ENCODE measurements around the gene UACA.
A peak's percentile ranks its signal among the peaks of the same experiment; 100 is the strongest.

UACA gene

DNA sequence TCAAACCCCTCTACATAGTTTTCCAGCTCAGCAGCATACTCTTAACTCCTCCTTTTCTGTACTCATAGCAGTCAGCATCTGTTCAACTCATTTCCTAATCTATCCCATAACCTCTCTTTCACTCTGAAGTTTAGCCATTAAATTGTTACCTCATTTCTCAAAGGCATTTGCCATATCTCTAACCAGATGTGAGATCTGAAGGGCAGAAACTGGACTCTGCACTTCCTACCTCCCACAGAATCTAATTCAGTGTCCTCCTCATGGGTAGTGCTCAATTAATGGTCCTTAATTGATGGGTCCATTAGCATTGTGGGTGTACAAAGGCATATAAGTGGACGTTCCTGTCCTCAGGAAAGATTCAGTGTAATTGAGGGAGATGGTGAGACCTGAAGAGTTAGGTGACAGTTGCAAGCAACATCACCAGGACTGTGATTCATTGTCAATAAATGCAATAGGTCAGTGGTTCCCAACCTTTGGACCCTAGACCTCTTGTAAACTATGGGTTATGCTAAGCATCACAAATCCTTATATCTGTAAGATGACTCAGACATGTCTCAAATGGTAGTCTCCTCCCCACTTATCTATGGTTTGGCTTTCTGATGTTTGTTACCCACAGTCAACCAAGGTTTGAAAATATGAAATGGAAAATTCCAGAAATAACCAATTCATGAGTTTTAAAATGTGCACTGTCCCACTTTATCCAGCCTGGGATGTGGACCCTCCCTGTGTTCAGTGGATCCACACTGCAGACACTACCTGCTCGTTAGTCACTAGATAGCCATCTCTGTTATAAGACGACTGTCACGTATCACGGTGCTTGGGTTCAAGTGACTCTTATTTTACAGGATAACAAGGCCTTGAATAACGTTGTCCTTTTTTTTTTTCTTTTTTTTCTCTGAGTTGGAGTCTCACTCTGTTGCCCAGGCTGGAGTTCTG, 25.0 kb upstream of the UACA start:
- DNase-seq (ENCODE audit: low read depth) = no peak

DNA sequence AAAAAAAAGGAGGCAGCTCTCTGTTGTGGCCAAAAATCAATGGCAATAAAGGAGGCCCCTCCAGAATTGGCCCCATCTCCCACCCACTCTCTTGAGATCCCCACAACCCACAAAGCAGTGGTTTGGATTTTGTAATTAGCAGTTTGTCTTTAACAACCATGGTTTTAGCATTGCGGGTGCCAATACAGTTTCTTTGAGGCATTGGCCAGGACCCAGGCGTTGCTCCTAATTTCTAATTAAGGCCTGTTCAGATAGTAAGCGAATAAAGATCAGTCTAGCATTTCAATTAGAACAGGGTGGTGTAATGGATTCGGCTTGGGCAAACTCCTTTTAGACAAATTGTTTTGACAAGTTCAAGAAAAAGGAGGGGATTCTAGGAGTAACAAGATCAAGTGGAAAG, 23.6 kb upstream of the UACA start:
- DNase-seq (ENCODE audit: low read depth) = no peak

DNA sequence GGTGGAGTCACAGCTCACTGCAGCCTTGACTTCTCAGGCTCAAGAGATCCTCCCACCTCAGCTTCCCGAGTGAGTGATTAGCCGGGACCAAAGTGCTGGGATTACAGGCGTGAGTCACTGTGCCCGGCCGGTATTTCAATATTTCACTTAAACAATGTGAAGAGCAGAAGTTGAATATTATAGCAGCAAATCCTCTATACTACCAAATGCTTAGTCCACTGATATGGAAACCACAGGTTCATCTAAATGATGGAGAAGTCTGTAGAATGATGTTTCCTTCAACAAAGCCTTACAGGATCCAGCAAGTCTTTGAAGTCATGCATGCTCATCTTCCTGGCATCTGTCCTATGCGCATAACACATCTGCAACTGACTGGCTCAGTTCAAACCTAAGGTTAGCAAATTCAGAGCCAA, 20.3 kb upstream of the UACA start:
- no peak for DNase-seq (ENCODE audit: low read depth)

DNA sequence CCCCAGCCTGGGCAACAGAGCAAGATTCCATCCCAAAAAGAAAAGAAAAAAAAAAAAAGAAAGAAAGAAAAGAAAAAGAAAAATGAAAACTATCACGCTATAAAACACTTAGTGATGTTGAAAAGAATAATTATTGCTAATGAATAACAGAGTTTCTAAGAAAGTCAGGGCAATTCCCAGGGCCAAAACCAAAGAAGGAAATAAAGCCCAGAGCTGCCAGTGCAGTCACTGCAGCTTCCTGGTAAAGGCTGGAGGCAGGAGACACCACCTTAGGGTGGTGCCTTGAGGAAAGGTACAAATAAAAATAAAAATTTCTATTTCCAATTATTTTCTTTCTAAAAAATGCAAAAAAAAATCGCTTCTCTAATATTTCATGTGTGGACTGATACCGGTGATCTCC, 19.7 kb upstream of the UACA start:
- no peak for DNase-seq (ENCODE audit: low read depth)

DNA sequence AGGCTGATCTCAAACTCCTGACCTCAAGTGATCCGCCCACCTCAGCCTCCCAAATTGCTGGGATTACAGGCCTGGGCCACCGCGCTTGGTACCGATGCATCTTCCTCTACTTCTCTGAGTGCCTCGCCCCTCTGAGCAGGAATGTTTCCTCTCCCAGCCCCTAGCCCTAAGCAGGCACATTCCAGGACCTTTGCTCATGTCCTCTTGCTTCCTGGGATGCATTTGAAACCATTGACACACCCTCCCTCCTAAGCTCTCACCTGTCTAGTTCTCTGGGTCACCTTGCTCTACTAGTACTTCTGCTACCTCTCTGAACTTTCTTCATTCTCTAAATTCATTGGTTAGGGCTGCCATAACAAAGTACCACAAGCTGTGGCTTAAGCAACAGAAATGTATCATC, 17.9 kb upstream of the UACA start:
- no peak for DNase-seq (ENCODE audit: low read depth)

DNA sequence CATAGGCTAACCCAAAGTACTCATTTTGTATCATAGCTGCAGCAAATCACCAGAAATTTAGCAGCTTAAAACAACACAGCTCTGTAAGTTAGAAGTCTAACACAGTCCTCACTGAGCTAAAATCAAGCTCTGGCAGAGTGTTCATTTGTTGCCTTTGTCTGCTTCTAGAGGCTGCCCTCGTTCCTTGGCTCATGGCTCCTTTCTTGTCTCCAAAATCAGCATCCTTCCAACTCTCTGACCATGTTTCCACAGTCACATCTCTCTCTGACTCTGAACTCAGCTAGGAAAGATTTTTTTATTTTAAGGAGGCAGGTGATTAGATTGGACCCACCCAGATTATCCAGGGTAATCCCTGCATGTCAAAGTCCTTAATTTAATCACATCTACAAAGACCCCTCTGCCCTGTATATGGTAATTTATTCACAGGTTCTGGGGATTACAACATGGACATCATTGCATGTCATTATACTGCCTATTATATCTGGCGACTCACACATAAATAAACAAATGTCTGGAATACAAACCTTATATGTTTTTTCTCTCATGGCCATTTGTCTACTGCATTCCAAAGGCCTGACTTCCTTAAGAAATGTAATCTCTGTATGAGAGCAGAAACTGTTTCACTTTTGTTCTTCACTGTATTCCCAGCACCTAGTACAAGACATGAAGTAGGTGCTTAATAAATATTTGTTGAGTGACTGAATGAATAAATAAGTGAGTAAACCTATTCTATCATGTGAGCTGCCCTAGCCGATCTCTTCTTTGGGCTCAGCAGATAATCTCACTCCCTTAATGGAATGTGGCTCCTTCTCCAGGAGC, 15.1 kb upstream of the UACA start:
- no peak for DNase-seq (ENCODE audit: low read depth)

DNA sequence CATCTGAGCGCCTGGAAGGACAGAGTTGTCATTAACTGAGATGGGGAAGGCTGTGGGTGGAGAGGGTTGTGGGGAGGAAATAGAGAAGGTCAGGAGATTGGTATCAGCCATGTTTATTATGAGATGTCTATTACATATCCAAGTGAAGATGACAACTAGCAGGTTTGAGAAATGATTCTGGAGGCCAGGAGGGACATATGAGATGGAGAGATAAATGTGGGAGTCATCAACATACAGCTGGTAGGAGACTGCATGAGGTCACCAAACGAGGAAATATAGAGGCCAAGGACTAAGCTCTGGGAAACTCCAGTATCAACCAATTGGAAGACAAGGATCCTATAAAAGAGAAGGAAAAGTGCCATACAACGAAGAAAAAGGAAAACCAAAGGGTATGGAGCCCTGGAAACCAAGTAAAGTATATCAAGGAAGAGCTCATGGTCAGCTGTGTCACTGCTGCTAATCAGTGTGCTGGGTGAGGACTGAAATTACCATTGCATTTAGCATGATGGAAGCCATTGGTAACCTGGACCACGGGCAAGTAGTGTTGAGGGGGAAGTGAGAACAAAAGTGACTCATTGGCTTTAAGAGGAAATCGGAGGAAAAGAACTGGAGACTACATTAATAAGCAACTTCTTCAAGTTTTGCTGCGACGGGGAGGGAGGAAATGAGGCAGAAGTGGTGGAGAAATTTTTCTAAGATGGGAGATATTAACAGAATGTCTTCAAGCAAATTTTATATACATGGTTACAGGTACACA, 14.0 kb upstream of the UACA start:
- DNase-seq (ENCODE audit: low read depth) = no peak

DNA sequence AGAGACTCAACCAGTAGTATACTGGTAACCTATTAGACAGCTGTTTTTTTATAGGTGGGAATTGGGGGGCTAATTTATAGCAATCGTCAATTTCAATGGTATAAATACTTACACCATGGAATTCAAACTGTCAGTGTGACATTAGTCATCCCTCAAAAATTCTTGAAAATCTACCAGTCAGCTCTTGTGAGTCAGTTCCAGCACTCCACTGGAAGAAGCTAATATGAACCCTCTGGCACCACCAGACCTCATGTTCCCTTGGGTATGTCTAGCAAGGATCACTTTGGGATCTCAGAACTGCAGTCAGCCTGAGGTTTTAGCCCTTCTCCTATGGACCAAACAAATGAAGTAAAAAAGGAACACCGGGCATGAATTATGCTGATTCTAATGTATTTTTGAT, 11.8 kb upstream of the UACA start:
- no peak for DNase-seq (ENCODE audit: low read depth)

DNA sequence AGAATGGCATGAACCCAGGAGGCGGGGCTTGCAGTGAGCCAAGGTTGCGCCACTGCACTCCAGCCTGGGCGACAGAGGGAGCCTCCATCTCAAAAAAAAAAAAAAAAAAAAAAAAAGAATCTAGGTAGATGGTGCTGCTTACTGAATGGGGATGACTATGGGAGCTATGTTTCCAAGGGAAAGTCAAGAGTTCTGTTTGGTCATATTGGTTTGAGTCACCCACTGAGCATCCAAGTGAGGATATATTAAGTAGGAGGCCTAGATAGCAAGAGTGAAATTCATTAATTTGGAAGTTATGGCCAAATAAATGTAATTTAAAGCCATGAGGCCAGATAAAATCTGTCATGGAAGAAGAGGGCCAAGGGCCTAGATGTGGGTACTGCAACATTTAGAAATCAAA, 9.0 kb upstream of the UACA start:
- DNase-seq (ENCODE audit: low read depth) = no peak

DNA sequence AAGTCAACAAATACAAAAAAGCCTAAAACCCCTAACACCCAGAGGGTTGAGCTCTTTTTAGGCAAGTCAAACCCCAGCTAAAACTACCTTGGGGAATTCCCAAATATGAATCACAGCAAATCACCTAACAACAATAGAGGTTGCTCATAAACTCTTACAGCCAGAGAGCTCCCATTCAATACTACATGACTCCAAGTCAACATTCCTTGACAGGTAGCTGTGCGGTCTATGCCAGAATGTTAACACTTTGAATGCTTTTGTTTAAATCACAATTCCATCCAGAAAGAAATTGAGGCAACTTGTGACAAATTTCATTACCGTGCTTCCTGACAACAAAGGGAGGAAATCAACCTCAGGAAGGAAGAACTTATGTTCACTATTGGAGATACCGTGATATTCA, 7.5 kb upstream of the UACA start:
- no peak for DNase-seq (ENCODE audit: low read depth)

DNA sequence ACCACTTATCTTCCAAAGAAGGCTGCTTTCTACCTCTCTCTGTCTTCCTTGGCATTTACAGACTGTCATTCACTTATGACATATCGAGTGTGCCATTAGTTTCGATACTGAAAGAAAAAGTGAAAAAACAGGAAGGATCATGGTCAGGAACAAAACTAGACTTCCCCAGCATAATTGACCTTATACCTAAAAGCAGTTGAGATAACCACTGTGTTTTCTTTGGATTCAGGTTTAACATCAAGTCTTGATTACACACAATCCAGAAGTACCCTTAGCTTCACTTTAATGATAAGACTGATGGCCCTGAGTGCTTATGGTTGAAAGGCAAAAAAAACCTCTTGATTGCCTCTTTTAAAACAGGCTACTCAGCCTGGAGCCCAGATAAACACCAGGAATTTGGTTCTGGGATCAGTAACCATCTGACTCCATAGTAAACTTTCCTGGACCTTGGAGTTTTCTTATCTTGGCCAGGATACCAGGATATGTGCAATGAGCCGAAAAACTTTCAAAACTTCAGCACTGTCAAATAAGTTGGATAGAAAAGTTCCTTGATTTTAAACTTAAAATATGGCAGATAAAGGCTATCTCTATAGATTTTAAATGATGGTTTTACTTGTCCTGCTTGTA, 5.0 kb upstream of the UACA start:
- DNase-seq (ENCODE audit: low read depth) = no peak

DNA sequence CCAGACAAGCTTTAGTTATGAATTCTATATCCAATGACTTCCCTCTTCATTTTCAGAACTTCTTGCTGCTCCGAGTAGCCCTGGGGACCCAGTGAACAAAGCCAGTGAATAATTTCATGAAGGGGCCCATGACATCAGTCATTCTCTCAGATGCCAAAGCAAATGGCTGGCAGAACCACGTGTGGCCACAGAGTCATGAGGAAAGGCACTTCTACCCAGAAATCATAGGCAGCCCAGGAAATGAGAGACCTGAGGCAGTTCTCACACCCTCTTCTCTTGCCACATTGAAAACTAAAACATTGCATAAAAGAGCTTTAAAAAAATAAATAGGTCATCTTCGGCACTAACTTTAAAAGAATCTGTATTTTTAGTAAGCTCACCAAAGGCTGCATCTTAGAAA, 4.3 kb upstream of the UACA start:
- no peak for DNase-seq (ENCODE audit: low read depth)

DNA sequence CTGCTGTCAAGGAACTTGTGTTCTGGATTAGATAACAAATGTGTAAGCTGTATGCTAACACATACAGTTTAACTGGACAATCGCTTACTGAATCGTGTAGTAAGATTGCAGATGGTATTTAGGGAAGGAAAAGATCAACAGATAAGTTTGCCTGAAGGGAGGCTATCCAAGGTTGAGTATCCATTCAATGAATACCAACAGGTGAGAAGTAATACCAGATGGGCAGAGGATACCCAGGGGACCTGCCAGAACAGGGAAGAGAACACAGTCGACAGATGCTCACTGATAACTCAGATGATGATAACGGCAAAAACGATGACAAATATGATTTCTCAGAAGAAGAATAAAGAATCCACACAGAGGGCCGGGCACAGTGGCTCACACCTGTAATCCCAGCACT, 3.2 kb upstream of the UACA start:
- no peak for DNase-seq (ENCODE audit: low read depth)

DNA sequence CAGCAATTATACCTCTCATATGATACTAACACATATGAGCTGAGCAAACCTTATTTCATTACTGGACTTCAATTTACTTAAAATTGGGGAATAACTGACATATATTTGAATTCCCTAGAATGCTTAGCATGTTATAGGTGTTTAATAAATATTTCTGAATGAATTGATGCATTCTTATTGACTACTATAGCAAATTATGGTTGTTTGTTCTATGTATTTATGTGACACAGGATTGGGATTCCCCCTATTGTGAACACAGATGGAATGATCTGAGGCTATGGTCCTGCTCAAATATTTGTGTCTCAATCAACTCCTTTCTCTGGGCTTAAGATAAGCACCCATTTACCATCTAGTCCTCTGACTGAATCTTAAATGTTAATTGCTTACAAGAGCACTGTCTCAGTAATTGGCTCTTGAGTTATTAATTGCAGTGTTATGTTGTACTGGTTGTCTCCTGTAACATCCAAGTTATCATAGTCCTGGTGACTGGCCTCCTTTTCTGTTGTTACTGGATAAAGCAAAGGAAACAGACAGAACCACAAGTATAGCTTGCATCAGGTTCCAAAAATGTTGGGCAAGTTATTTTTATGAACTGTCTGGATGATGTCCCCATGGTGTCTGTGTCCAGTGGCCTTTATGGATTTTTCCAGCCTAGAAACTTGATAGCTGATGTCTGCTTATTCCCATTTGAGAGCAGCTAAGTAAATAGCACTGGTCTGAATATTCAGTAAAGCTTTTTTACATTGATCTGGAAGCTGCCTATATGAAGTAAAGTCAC, 2.3 kb upstream of the UACA start:
- no peak for DNase-seq (ENCODE audit: low read depth)

DNA sequence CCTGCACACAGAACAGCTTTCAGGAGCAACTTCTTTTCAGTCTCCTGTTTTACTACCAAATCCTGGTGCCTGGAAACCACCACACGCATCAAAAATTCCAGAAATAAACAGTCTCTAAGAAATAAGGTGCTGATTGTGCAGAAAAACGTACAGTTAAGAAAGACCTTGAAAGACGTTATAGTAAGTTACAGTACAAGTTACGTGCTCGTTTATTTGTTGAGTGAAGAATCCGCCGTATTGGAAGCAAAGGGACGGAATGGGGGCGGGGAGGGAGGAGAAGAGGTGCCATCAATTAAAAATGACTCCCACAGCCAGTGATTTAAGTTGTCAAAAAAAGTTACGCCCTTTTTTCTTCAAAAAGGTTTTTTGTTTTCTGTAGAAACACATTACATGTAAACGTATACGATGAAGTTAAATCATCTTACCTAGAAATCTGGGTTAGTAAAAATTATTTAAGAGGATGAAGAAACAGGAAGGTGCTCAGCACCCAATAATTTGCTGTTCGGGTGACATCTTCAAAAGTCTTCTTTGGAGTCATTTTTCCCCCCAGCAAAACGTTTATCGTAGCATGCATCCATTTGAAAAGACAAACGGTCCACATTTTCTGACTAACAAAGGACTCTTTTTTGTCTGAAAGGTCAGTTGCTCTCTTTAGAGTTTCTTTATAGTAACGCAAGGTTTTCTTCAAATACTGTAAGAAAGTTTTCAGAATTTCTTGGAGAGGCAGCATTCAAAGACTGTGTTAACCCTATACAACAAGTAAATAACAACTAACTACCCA, 782 bp upstream of the UACA start:
- no peak for DNase-seq (ENCODE audit: low read depth)

DNA sequence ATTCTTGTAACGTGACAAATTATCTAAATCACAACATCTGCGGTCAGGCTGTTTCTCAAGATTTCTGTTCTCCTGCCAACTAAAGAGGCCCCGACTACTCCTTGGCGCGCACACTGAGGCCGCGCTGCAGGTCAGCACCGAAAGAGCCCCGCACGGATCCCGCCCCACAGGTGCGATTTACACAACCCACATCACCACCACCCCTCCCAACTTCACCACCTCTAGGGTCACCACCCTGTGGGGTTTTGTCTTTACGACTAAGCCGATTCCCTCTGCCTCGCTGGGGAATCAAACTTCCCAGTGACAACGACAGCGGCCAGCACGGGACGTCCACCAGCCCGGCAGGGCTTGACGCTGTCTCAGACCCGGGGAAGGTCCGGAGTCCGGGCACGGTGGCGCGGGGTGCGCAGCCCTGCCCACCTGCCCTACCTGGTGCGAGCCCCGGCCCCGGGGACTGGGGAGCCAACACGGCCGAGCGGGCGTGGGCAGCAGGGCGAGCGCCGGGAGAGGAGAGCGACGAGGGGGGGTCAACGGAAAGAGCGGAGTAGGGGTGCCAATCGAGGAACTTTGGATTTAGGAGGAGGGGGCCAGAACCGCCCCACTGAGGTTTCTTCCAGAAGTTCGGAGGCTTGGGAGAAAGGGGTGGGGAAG, 764 bp downstream of the UACA start:
- DNase-seq (ENCODE audit: low read depth) = peak; percentile 2

DNA sequence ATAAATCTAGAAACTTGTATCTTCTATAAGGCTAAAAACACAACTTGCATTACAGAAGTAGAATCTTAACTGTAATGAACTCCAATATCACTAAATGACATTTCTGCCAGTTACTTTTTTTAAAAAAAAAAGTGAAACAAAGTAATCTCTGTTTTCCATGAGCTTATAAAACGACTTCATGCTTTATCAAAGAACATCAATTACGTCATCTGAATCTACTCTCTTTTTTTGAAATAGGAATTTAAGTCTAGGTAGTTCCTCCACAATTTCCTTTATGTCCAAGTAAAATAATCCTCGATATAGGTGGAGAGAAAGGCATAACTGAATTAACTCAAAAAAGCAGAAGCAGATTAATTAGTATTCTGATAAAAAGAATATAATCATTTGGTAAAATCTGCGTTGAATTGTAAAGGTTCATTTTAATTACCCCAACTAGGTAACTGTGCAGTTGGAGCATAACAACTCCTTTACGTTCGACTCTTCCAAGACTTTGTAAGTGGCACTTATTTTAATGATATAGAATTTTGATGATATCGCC, 1.4 kb downstream of the UACA start:
- DNase-seq (ENCODE audit: low read depth) = no peak

DNA sequence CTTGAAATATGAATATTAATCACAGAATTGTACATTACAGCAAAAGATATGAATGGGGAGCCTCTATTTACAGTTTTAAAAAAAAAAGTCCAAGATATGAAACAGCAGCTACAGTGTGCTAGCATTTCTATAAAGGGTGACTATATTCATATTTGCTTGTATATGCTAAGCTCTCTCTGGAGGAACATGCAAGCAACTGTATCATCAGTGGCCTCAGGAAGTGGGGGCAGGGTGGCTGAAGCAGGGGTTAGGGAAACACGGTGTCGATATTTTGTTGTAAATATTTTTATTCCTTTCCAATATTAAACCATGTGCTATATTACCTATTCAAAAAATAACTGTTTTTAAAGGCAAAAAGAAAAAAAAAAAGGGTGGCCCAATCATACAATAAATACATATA, 2.3 kb downstream of the UACA start:
- DNase-seq (ENCODE audit: low read depth) = no peak

DNA sequence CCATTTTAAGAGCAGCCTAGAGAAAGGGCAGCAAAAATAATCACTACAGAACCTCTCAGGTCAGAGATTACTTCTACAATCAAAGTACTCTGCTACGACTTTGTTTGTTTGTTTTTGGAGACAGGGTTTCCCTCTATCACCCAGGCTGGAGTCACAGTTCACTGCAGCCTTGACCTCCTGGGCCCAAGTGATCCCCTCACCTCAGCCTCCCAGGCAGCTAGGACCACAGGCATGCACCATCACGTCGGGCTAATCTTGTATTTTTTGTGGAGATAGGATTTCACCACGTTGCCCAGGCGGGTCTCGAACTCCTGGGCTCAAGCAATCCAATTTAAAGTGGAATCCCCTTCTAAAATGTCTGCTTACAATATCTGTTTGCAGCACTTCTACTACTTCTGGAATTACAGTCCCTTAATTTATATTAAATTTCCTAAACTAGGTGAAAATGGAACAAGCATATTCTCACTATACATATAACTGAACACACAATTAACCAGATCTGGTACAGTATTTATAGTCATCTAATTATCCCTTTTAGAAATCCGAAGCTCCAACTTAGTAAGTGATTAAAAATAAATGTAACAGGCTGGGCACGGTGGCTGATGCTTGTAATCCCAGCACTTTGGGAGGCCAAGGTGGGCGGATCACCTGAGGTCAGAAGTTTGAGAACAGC, 4.4 kb downstream of the UACA start:
- no peak for DNase-seq (ENCODE audit: low read depth)
